ENCODE results near the gene NTRK3. TPM values are rescaled to one million over a fixed set of nuclear protein-coding genes. Genes with fewer than 3 reads are reported as not detected.

NTRK3 gene
- total RNA-seq, 1 experiment from 2014 or later: not detected

GRCh38 chr15:88219623-88220022, 36.9 kb downstream of the NTRK3 start:
- H3K36me3 ChIP-seq (ENCODE audit: low read depth): no peaks in the 10 kb centered on the region
- ChIA-PET CTCF (no interaction called here), POLR2A (ENCODE audit: unreplicated experiment) (no interaction called here)
- H3K27me3 ChIP-seq (ENCODE audit: insufficient read depth, low read depth): peaks cover 18% of the 10 kb centered on the region; the same call in 1 of the 2 replicates
- no peaks in the 10 kb centered on the region for H3F3A ChIP-seq (ENCODE audit: insufficient read depth, low read depth)
- BruUV-seq (replicated peaks): no TSS peak
- H3K79me2 ChIP-seq (ENCODE audit: low read depth): no peaks in the 10 kb centered on the region
- no peak overlapping the region for H3K4me3 ChIP-seq
- no peaks in the 10 kb centered on the region for H3K9me2 ChIP-seq (ENCODE audit: insufficient read depth)
- H2AFZ ChIP-seq: no peak overlapping the region
- no peaks in the 10 kb centered on the region for H3K9me3 ChIP-seq (ENCODE audit: insufficient read depth, low read depth)
- H3K4me2 ChIP-seq: no peak overlapping the region
- intact Hi-C loops (cut with micrococcal nuclease; ENCODE audit: unreplicated experiment): no loop called here
- no peak for DNase-seq
- H4K20me1 ChIP-seq (ENCODE audit: insufficient read depth): no peaks in the 10 kb centered on the region
- no peak overlapping the region for H3K27ac ChIP-seq
- TF ChIP-seq CTCF (conservative IDR thresholded peaks at IDR 0.05): no peak
- TF ChIP-seq EZH2 (IDR thresholded peaks at IDR 0.05; ENCODE audit: low read depth): no peak
- H3K4me1 ChIP-seq (replicated peaks; ENCODE audit: insufficient read depth): no peaks in the 10 kb centered on the region

- Histone ChIP-seq H3K36me3 (ENCODE audit: low read depth) (no peaks in the 10 kb centered on the region), H2AFZ (no peak overlapping the region), H3F3A (ENCODE audit: insufficient read depth, low read depth) (no peaks in the 10 kb centered on the region), H3K27ac (no peak overlapping the region), H4K20me1 (ENCODE audit: insufficient read depth) (no peaks in the 10 kb centered on the region), H3K9me2 (ENCODE audit: insufficient read depth) (no peaks in the 10 kb centered on the region), H3K79me2 (ENCODE audit: low read depth) (no peaks in the 10 kb centered on the region), H3K27me3 (ENCODE audit: insufficient read depth, low read depth) (peaks cover 23% of the 10 kb centered on the region; the same call in 1 of the 2 replicates), H3K4me1 (replicated peaks; ENCODE audit: insufficient read depth) (no peaks in the 10 kb centered on the region), H3K9me3 (ENCODE audit: insufficient read depth, low read depth) (no peaks in the 10 kb centered on the region), H3K4me2 (no peak overlapping the region), H3K4me3 (no peak overlapping the region)
- no peak for DNase-seq
- no TSS peak for BruUV-seq (replicated peaks)
- intact Hi-C loops (cut with micrococcal nuclease; ENCODE audit: unreplicated experiment): no loop called here
- POLR2A ChIA-PET (ENCODE audit: unreplicated experiment): no interaction called here
- CTCF ChIA-PET: no interaction called here
- TF ChIP-seq EZH2 (IDR thresholded peaks at IDR 0.05; ENCODE audit: low read depth) (no peak), CTCF (conservative IDR thresholded peaks at IDR 0.05) (no peak)
Measured at GRCh38 chr15:88218557-88219221, 37.9 kb downstream of the NTRK3 start.

- H3F3A ChIP-seq (ENCODE audit: insufficient read depth, low read depth): no peaks in the 10 kb centered on the region
- H3K27me3 ChIP-seq (ENCODE audit: insufficient read depth, low read depth): peaks cover 11% of the 10 kb centered on the region; the same call in 1 of the 2 replicates
- H3K9me2 ChIP-seq (ENCODE audit: insufficient read depth): no peaks in the 10 kb centered on the region
- TF ChIP-seq CTCF (conservative IDR thresholded peaks at IDR 0.05) (no peak), EZH2 (IDR thresholded peaks at IDR 0.05; ENCODE audit: low read depth) (no peak)
- CTCF ChIA-PET: no interaction called here
- no peak overlapping the region for H3K27ac ChIP-seq
- H3K4me3 ChIP-seq: no peak overlapping the region
- H4K20me1 ChIP-seq (ENCODE audit: insufficient read depth): no peaks in the 10 kb centered on the region
- BruUV-seq (replicated peaks): no TSS peak
- DNase-seq: no peak
- no peaks in the 10 kb centered on the region for H3K79me2 ChIP-seq (ENCODE audit: low read depth)
- POLR2A ChIA-PET (ENCODE audit: unreplicated experiment): no interaction called here
- H2AFZ ChIP-seq: no peak overlapping the region
- intact Hi-C loops (cut with micrococcal nuclease; ENCODE audit: unreplicated experiment): no loop called here
- H3K9me3 ChIP-seq (ENCODE audit: insufficient read depth, low read depth): no peaks in the 10 kb centered on the region
- no peaks in the 10 kb centered on the region for H3K4me1 ChIP-seq (replicated peaks; ENCODE audit: insufficient read depth)
- H3K4me2 ChIP-seq: no peak overlapping the region
- H3K36me3 ChIP-seq (ENCODE audit: low read depth): no peaks in the 10 kb centered on the region
Measured at GRCh38 chr15:88215066-88215648, 41.4 kb downstream of the NTRK3 start.

Data from PC-9 (cell line).